Amygdala (tissue), 56 donors: ENCODE data around the gene ABTB1.
A peak's percentile ranks its signal among the peaks of the same experiment; 100 is the strongest.
"Not testable (repeated sequence)": the region's sequence is repeated elsewhere in the genome, so short reads cannot be mapped to it uniquely, and the experiment has no call there.

ENCODE experiments used
- DNase-seq, 56 donors: peaks; one replicate each; lab custom pipeline; 2025; lab: John Stamatoyannopoulos, UW

Gene ABTB1

GRCh38 chr3:127647166-127647844, 25.4 kb upstream of the ABTB1 start:
- DNase-seq = no peak

DNA sequence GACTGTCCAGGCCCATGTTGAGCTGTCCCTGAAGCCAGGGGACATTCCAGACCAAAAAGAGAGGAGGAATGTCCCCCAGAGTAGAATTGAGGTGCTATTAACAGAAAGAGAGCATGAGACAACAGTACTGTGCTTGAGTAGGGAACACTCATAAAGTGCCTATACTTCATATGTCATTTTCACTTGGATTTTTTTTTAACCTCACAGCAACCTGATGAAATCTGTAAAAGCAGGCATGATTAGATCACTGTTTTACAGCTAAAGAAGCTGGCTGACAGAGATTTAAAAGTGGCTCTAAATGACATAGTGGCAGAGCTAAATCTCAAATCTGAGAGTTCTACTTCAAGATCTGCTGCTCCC, 24.9 kb upstream of the ABTB1 start:
- DNase-seq = no peak

GRCh38 chr3:127650236-127650635, 22.5 kb upstream of the ABTB1 start:
- DNase-seq = no peak

DNA sequence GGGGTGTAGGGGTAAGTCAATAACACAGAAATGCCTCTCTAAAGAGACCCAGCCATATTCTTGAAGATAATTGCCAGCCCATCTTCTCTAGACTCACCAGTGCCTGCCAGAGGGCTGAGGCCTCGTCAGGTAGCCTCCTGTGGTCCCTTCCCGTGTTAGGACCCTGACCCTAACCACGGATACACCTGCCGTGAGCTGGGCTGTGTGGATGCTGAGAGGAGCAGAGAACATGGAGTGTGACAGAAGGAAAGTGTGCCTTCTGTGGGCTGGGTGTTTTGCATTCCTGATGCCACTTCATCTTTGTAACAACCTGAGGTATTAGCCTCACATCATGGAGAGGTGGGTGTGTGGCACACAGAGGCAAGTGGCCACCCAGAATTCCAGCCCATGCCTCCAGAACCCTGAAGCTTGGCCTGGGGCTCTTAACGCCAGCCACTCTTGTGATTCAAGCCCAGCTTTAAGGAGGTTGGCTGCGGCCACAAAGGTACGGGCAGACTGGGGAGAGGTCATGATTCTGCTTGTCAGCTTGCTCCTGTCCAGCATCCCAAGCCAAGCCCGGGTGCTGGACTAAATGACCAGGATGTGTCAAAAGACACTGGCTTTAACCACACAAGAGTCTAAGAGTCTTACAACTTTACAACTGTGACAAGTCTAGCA, 21.1 kb upstream of the ABTB1 start:
- DNase-seq = no peak

DNA sequence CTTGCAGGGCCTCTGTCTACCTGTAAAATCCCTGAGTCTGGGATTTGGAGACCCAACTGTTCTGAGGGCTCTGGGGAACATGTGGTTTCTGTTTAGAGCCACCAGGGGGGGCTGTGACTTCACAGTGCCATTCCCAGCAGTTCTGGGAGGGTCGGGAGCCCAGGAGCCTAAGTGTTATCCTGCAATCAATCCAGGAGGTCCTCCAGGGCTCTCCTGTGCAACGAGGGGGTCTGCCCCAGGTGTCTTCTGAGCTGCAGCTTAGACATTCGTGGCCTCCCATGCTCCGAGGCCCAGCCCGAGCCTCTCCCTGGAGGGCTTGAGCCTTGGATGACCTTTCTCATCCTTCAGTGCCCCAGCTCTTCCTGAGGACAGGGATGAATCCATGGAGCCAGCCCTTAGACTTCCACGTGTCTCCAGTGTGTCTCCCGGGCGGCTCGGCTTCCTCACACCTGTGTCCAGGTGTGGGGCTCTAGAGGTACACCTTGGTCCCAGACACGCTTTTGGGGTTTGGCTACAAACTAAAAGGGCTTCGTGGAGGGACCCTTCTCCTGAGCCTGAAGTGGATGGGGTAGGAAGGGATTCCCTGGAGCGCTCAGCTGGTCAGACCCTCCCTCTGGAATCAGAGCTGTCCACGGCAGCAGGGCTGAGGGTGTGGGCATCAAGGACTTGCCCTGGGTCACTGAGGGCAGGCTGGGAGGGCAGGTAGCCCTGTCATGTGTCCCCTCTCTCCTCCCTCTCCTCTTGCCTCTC, 20.3 kb upstream of the ABTB1 start:
- peak in 19 of 56 donors; percentile 12 to 50 (median 31) for DNase-seq

DNA sequence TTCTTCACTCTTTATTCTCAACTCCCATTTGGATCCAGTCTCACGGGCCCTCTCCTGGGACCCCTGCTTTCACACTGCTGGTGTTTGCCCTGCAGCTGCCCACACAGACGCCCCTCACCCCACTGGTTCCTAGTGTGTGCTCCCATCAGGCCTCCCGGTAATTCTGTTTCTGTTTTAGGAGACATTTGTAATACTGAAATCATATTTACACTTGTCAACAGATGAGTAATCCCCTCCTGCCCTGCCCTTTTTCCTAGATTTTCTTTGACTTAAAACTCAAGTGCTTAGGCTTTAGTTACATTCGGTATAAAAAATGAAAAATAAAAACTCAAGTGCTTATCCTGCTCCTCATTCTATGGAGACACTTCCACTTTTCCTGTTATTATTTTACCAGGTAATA, 18.4 kb upstream of the ABTB1 start:
- DNase-seq = no peak

DNA sequence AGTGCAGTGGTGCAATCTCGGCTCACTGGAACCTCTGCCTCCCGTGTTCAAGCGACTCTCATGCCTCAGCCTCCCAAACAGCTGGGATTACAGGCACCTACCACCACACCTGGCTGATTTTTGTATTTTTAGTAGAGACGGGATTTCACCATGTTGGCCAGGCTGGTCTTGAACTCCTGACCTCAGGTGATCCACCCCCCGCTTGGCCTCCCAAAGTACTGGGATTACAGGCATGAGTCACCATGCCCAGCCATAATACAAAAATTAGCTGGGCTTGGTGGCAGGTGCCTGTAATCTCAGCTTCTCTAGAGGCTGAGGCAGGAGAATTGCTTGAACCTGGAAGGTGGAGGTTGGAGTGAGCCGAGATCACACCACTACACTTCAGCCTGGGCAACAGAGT, 17.8 kb upstream of the ABTB1 start:
- DNase-seq = not testable (repeated sequence)

DNA sequence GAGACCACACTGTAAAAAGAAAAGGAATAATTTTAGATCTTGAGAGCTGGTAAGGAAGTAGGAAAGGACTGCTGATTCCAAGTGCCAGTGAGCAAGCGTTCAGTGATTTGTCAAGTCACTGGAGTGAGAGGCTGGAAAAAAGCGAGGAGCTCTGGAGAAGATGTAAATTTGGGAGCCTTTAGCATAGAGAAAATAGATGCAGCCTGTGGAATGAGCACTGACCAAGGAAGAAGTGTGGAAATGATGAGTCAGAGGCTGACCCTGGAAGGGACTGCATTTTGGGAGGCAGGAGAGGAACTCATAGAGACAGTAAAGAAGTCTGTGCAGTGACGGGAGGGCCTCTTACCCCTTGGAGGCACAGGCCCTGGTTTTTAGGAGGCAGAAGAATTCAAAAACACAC, 17.1 kb upstream of the ABTB1 start:
- DNase-seq = no peak

- DNase-seq = no peak
These were observed 15.8 kb upstream of the ABTB1 start for GRCh38 chr3:127656906-127657305.

GRCh38 chr3:127658234-127658633, 14.5 kb upstream of the ABTB1 start:
- no peak for DNase-seq

- DNase-seq = no peak
These were observed 12.0 kb upstream of the ABTB1 start for GRCh38 chr3:127660621-127661251.

GRCh38 chr3:127661600-127661999, 11.2 kb upstream of the ABTB1 start:
- DNase-seq = no peak

DNA sequence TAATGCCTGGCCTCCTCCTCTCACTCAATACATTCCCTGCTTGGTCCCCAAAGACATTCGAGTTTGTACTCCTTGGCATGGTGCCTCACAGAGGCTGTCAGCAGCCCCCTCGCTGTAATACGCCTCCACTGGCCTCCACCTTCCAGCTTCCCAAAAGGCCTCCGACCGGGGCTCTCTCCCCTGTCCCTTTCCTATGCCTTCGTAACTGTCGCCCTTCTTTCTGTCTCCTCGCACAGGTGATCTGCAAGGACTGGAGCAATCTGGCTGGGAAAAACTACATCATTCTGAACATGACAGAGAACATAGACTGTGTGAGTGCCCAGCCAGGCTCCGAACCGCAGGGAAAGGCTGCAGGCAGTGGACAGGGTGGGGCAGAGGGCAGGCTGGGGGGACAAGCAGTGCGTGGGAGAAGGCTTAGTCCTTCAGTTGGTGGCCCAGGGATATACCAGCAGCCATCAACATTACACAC, 10.7 kb upstream of the ABTB1 start:
- DNase-seq = no peak

DNA sequence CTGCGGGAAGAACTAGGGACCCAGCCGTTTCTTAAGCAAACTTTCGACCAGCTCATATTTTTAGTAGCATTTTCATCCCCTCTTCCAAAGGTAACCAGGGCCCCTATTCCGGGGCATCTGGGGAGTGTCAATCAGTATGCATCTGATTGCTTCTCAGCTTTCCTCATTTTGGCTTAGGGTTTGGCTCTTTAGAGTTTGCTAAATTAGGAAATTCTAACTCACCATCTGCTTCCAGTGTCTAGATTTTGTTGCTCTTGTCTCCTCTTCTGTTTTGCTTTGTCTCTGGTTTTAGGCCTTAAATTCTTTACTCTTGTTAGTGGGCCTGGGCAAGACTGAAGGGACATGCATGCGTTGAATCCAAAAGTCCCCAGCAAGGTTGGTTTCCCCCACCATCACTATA, 9.6 kb upstream of the ABTB1 start:
- DNase-seq = no peak

- DNase-seq = no peak
These were observed 7.6 kb upstream of the ABTB1 start for GRCh38 chr3:127665165-127665564.

GRCh38 chr3:127665586-127665985, 7.2 kb upstream of the ABTB1 start:
- no peak for DNase-seq

GRCh38 chr3:127666676-127667075, 6.1 kb upstream of the ABTB1 start:
- no peak for DNase-seq

DNA sequence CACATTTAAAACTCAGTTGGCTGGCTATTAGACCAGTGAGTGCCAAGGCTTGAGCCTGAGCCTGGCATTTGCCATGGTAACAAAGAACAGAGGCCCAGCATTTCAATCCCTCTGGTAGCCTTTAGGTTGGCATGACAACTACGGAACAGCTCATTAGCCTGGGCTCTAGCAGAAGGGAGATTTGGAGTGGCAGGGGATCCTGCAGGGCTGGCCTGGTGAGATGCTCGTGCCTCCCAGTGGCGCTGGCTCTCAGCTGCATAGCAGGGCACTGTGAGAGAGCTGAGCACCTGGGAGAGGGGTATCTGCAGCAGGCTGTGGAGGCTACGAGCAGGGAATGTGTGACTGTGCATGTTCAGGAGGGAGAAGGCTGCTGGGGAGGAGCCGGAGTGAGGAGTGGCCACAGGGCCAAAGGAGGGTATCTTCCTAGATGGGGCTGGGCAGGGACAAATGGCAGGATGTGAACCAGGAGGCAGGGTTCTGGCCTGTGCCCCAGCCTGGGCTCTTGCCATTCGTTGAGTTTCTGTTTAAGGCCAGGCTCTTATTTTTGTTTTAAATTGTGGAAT, 5.6 kb upstream of the ABTB1 start:
- DNase-seq = peak in 37 of 56 donors; percentile 16 to 79 (median 48)

DNA sequence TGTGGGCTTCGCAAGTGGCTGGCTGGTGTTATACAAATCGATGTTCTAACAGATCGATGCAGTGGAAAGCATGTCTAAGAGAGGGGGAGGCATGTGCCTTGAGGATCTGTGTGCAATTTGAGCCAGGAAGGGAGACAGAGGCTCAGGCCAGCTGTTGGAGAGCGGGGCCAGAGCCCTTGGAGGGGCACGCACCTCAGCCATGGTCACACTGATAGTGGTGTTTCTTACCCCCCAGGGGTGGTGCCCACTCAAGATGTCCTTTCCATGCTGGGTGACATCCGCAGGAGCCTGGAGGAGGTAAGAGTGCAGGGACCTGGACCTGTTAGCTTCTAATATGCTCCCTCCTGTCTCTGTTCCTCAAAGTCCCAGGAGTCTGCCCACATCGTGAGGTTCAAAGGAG, 3.8 kb upstream of the ABTB1 start:
- no peak for DNase-seq

- no peak for DNase-seq
These were observed 3.1 kb upstream of the ABTB1 start for GRCh38 chr3:127669541-127670228.
